WTC11 (cell line): ENCODE measurements around the gene SLC25A17. TPM values are rescaled to one million over a fixed set of nuclear protein-coding genes. Genes with fewer than 3 reads are reported as not detected.

ENCODE experiments used
- ATAC-seq: fragments of 200-7000 bp; cut with Tn5 transposase; 2 replicates; pipeline ENCODE4 v1.10.0; 2021; ENCODE audit warnings: mild to moderate bottlenecking, moderate library complexity
- CTCF ChIA-PET: fragments of 300-600 bp; sonication (Branson Sonifier 250); formaldehyde crosslinking; loops from one replicate; lab custom pipeline; 2021; ENCODE audit warnings: antibody characterized with exemption; lab: Charles Lee
- POLR2A ChIA-PET: fragments of 350-600 bp; sonication (Branson Sonifier 250); formaldehyde crosslinking; loops from one replicate; lab custom pipeline; 2021; ENCODE audit warnings: antibody characterized with exemption; lab: Charles Lee
- DNase-seq: peaks from one replicate; pipeline ENCODE4 v3.0.0; 2021; ENCODE audit warnings: low spot score
- H3K27ac Mint-ChIP-seq: 2 replicates; pipeline ENCODE4 v1.8.0; 2021; ENCODE audit warnings: mixed read lengths
- H3K27me3 Mint-ChIP-seq: 2 replicates; pipeline ENCODE4 v1.8.0; 2021; ENCODE audit warnings: low read depth, mild to moderate bottlenecking, moderate library complexity, mixed read lengths
- H3K36me3 Mint-ChIP-seq: 2 replicates; pipeline ENCODE4 v1.8.0; 2021; ENCODE audit warnings: mixed read lengths
- H3K4me1 Mint-ChIP-seq: 2 replicates; pipeline ENCODE4 v1.8.0; 2022; ENCODE audit warnings: mixed read lengths
- H3K4me3 Mint-ChIP-seq: 2 replicates; pipeline ENCODE4 v1.8.0; 2021; ENCODE audit warnings: mild to moderate bottlenecking, moderate library complexity, mixed read lengths
- H3K9me3 Mint-ChIP-seq: 2 replicates; pipeline ENCODE4 v1.8.0; 2021; ENCODE audit warnings: mixed read lengths
- AFF4 ChIP-seq: sonication (generic); formaldehyde crosslinking; IDR thresholded peaks from 2 replicates; pipeline ENCODE4 v1.8.1; 2023; ENCODE audit warnings: mild to moderate bottlenecking, missing genetic modification reagents, borderline replicate concordance
- AR ChIP-seq: fragments of 250-450 bp; sonication (Bioruptor Pico); IDR thresholded peaks from 2 replicates; pipeline ENCODE4 v1.9.0; 2021; ENCODE audit warnings: mild to moderate bottlenecking
- CBFB ChIP-seq: sonication (generic); formaldehyde crosslinking; IDR thresholded peaks from 2 replicates; pipeline ENCODE4 v1.8.1; 2022; ENCODE audit warnings: mild to moderate bottlenecking, low read depth, missing genetic modification reagents
- NFE2L1 ChIP-seq: sonication (generic); formaldehyde crosslinking; IDR thresholded peaks from 2 replicates; pipeline ENCODE4 v1.8.1; 2023; ENCODE audit warnings: missing genetic modification reagents
- NFYB ChIP-seq: sonication (generic); formaldehyde crosslinking; conservative IDR thresholded peaks from 2 replicates; pipeline ENCODE4 v1.8.0; 2022; ENCODE audit warnings: low read depth, missing genetic modification reagents
- NR1H2 ChIP-seq: sonication (generic); formaldehyde crosslinking; IDR thresholded peaks from 2 replicates; pipeline ENCODE4 v1.9.0; 2021; ENCODE audit warnings: mild to moderate bottlenecking, moderate library complexity, missing genetic modification reagents
- RELA ChIP-seq: sonication (generic); formaldehyde crosslinking; IDR thresholded peaks from 2 replicates; pipeline ENCODE4 v1.8.1; 2022; ENCODE audit warnings: missing genetic modification reagents, mild to moderate bottlenecking, borderline replicate concordance
- SP1 ChIP-seq: sonication (generic); formaldehyde crosslinking; conservative IDR thresholded peaks from 2 replicates; pipeline ENCODE4 v1.8.1; 2022; ENCODE audit warnings: missing genetic modification reagents
- TEAD4 ChIP-seq: sonication (generic); formaldehyde crosslinking; IDR thresholded peaks from 2 replicates; pipeline ENCODE4 v1.8.0; 2022; ENCODE audit warnings: mild to moderate bottlenecking, missing genetic modification reagents
- ZNF138 ChIP-seq: sonication (generic); formaldehyde crosslinking; conservative IDR thresholded peaks from 2 replicates; pipeline ENCODE4 v1.8.1; 2022; ENCODE audit warnings: mild to moderate bottlenecking, moderate library complexity, missing genetic modification reagents
- total RNA-seq: library from RNA; stranded (reverse); gene quantifications from 3 replicates; pipeline ENCODE4 v1.2.3, GENCODE V29; 2021
- TF ChIP-seq, protein P1 (sequence below): sonication (generic); formaldehyde crosslinking; IDR thresholded peaks from 2 replicates; pipeline ENCODE4 v1.8.1; 2023; ENCODE audit warnings: mild to moderate bottlenecking, moderate library complexity, missing genetic modification reagents
- TF ChIP-seq, protein P2 (sequence below): fragments of 250-450 bp; sonication (Bioruptor Pico); IDR thresholded peaks from 2 replicates; pipeline ENCODE4 v2.1.2; 2022; ENCODE audit warnings: mild to moderate bottlenecking, moderate library complexity
- TF ChIP-seq, protein P3 (sequence below): sonication (generic); formaldehyde crosslinking; IDR thresholded peaks from 2 replicates; pipeline ENCODE4 v1.8.1; 2022; ENCODE audit warnings: mild to moderate bottlenecking, missing genetic modification reagents, moderate library complexity, borderline replicate concordance
- TF ChIP-seq, protein P4 (sequence below): sonication (generic); formaldehyde crosslinking; IDR thresholded peaks from 2 replicates; pipeline ENCODE4 v1.8.0; 2022; ENCODE audit warnings: mild to moderate bottlenecking, missing genetic modification reagents

SLC25A17 gene
- total RNA-seq, 1 experiment from 2014 or later: 29.6 TPM

- Mint-ChIP-seq H3K36me3 (peaks cover 15% of the 10 kb centered on the region), H3K9me3 (peaks cover 21% of the 10 kb centered on the region), H3K4me1 (peaks cover 23% of the 10 kb centered on the region), H3K4me3 (no peak overlapping the region), H3K27ac (no peak overlapping the region), H3K27me3 (no peaks in the 10 kb centered on the region; the same call in 1 of the 2 replicates)
- CTCF ChIA-PET: interaction anchor here (1.1 kb wide), 1 partner anchor 71 kb away, joined by 3 read pairs; no protein-coding TSS in a partner anchor
- POLR2A ChIA-PET: interaction anchor here (1.0 kb wide), 1 partner anchor 19 kb away, joined by 3 read pairs; no protein-coding TSS in a partner anchor
- no peak for TF ChIP-seq AR (CRISPR knock-in tag)
- no peak for TF ChIP-seq NR1H2 (CRISPR knock-in tag)
- no peak for TF ChIP-seq CBFB (CRISPR knock-in tag)
- TF ChIP-seq ZNF138 (CRISPR knock-in tag): no peak
- no peak for TF ChIP-seq NFE2L1 (CRISPR knock-in tag)
- DNase-seq: no peak
- no peak for ATAC-seq
Observed at GRCh38 chr22:40747361-40747760, 71.8 kb downstream of the SLC25A17 start.

- Mint-ChIP-seq H3K36me3 (peaks cover 15% of the 10 kb centered on the region), H3K4me3 (peak overlapping the region; percentile 45), H3K27ac (no peak overlapping the region), H3K4me1 (peaks cover 23% of the 10 kb centered on the region), H3K9me3 (peaks cover 21% of the 10 kb centered on the region), H3K27me3 (peaks cover 5% of the 10 kb centered on the region)
- CTCF ChIA-PET: interaction anchor here (0.5 kb wide), 1 partner anchor 597 kb away, joined by 3 read pairs; no protein-coding TSS in a partner anchor
- DNase-seq: no peak
- ATAC-seq: no peak
- TF ChIP-seq, protein P1, sequence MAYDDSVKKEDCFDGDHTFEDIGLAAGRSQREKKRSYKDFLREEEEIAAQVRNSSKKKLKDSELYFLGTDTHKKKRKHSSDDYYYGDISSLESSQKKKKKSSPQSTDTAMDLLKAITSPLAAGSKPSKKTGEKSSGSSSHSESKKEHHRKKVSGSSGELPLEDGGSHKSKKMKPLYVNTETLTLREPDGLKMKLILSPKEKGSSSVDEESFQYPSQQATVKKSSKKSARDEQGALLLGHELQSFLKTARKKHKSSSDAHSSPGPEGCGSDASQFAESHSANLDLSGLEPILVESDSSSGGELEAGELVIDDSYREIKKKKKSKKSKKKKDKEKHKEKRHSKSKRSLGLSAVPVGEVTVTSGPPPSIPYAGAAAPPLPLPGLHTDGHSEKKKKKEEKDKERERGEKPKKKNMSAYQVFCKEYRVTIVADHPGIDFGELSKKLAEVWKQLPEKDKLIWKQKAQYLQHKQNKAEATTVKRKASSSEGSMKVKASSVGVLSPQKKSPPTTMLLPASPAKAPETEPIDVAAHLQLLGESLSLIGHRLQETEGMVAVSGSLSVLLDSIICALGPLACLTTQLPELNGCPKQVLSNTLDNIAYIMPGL (CRISPR knock-in tag): no peak
- no peak for TF ChIP-seq RELA
- TF ChIP-seq NFYB (CRISPR knock-in tag): no peak
- TF ChIP-seq, protein P2, sequence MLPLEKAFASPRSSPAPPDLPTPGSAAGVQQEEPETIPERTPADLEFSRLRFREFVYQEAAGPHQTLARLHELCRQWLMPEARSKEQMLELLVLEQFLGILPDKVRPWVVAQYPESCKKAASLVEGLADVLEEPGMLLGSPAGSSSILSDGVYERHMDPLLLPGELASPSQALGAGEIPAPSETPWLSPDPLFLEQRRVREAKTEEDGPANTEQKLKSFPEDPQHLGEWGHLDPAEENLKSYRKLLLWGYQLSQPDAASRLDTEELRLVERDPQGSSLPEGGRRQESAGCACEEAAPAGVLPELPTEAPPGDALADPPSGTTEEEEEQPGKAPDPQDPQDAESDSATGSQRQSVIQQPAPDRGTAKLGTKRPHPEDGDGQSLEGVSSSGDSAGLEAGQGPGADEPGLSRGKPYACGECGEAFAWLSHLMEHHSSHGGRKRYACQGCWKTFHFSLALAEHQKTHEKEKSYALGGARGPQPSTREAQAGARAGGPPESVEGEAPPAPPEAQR: no peak
- TF ChIP-seq AFF4 (CRISPR knock-in tag): no peak
- TF ChIP-seq TEAD4 (CRISPR knock-in tag): no peak
- TF ChIP-seq, protein P3, sequence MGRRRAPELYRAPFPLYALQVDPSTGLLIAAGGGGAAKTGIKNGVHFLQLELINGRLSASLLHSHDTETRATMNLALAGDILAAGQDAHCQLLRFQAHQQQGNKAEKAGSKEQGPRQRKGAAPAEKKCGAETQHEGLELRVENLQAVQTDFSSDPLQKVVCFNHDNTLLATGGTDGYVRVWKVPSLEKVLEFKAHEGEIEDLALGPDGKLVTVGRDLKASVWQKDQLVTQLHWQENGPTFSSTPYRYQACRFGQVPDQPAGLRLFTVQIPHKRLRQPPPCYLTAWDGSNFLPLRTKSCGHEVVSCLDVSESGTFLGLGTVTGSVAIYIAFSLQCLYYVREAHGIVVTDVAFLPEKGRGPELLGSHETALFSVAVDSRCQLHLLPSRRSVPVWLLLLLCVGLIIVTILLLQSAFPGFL: no peak
- TF ChIP-seq, protein P4, sequence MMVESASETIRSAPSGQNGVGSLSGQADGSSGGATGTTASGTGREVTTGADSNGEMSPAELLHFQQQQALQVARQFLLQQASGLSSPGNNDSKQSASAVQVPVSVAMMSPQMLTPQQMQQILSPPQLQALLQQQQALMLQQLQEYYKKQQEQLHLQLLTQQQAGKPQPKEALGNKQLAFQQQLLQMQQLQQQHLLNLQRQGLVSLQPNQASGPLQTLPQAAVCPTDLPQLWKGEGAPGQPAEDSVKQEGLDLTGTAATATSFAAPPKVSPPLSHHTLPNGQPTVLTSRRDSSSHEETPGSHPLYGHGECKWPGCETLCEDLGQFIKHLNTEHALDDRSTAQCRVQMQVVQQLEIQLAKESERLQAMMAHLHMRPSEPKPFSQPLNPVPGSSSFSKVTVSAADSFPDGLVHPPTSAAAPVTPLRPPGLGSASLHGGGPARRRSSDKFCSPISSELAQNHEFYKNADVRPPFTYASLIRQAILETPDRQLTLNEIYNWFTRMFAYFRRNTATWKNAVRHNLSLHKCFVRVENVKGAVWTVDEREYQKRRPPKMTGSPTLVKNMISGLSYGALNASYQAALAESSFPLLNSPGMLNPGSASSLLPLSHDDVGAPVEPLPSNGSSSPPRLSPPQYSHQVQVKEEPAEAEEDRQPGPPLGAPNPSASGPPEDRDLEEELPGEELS (CRISPR knock-in tag): no peak
- TF ChIP-seq SP1 (CRISPR knock-in tag): no peak
- POLR2A ChIA-PET: interaction anchor here (0.6 to 1.0 kb wide), 2 partner anchors 19 to 533 kb away, joined by 3 read pairs; no protein-coding TSS in a partner anchor
Observed at GRCh38 chr22:40746428-40747220, 72.5 kb downstream of the SLC25A17 start.
